CD4-positive, CD25-positive, alpha-beta regulatory T cell (primary cell): ENCODE results near the gene LOXHD1. TPM values are rescaled to one million over a fixed set of nuclear protein-coding genes. Genes with fewer than 3 reads are reported as not detected.

ENCODE experiments used
- ATAC-seq, 2 donors: fragments of 150-1000 bp; cut with Tn5 transposase; one replicate each; pipeline ENCODE4 v1.10.0; 2021; ENCODE audit warnings: low read depth in 2 of 2, moderate number of reproducible peaks in 2 of 2, moderate library complexity in 1 of 2
- DNase-seq, 3 donors: peaks; one replicate each; pipeline versions ENCODE4 v3.0.0 to v3.0.0-alpha.2; 2012 to 2022; ENCODE audit warnings: mixed read lengths in 1 of 3
- H3K27ac ChIP-seq: one replicate; pipeline ENCODE4 v1.7.0; 2013; ENCODE audit warnings: mild to moderate bottlenecking, low read length; ENCODE audit not compliant: insufficient read depth, poor library complexity, severe bottlenecking
- H3K27me3 ChIP-seq: one replicate; pipeline ENCODE4 v1.7.0; 2013; ENCODE audit warnings: low read length; ENCODE audit not compliant: control insufficient read depth, insufficient read depth
- H3K36me3 ChIP-seq: one replicate; pipeline ENCODE4 v1.7.0; 2013; ENCODE audit warnings: mild to moderate bottlenecking, low read length, moderate library complexity; ENCODE audit not compliant: control insufficient read depth, insufficient read depth
- H3K4me1 ChIP-seq: 2 replicates; pipeline ENCODE4 v1.7.0; 2013; ENCODE audit warnings: mild to moderate bottlenecking, low read length; ENCODE audit not compliant: insufficient read depth, control insufficient read depth, poor library complexity, severe bottlenecking
- H3K4me3 ChIP-seq: one replicate; pipeline ENCODE4 v1.7.0; 2013; ENCODE audit warnings: low read depth, mild to moderate bottlenecking, low read length, moderate library complexity
- H3K9me3 ChIP-seq, 2 experiments: 1 replicate in 1 of 2; 2 replicates in 1 of 2; pipeline ENCODE4 v1.7.0; 2013; ENCODE audit warnings: low read length in 2 of 2, mild to moderate bottlenecking in 1 of 2, moderate library complexity in 1 of 2; ENCODE audit not compliant: control insufficient read depth in 2 of 2
- H3K27ac Mint-ChIP-seq, 3 donors: one replicate each; pipeline ENCODE4 v1.8.0; 2020 to 2022; ENCODE audit warnings: mild to moderate bottlenecking in 3 of 3, mixed read lengths in 3 of 3, moderate library complexity in 2 of 3
- H3K27me3 Mint-ChIP-seq: one replicate; pipeline ENCODE4 v1.8.0; 2022; ENCODE audit warnings: mild to moderate bottlenecking, mixed read lengths
- H3K36me3 Mint-ChIP-seq: one replicate; pipeline ENCODE4 v1.8.0; 2020; ENCODE audit warnings: mixed read lengths
- H3K4me1 Mint-ChIP-seq, 4 donors: one replicate each; pipeline ENCODE4 v1.8.0; 2020 to 2022; ENCODE audit warnings: mixed read lengths in 4 of 4, mild to moderate bottlenecking in 1 of 4
- H3K4me3 Mint-ChIP-seq, 4 donors: one replicate each; pipeline ENCODE4 v1.8.0; 2020 to 2022; ENCODE audit warnings: mild to moderate bottlenecking in 4 of 4, mixed read lengths in 4 of 4, moderate library complexity in 3 of 4
- H3K9me3 Mint-ChIP-seq, 7 donors: one replicate each; pipeline ENCODE4 v1.8.0; 2020 to 2022; ENCODE audit warnings: mixed read lengths in 7 of 7, mild to moderate bottlenecking in 3 of 7, moderate library complexity in 2 of 7
- polyA plus RNA-seq, 4 donors: library from polyadenylated mRNA; unstranded; fragments of 300-500 nt; fragmentation: Illumina TruSeq; gene quantifications; one replicate each; pipeline ENCODE4 v1.2.3, GENCODE V29; 2021
- total RNA-seq: library from RNA; stranded (reverse); gene quantifications from one replicate; pipeline ENCODE4 v1.2.3, GENCODE V29; 2022

The LOXHD1 gene
- total and polyA plus RNA-seq, 5 donors from 2014 or later: not detected

DNA sequence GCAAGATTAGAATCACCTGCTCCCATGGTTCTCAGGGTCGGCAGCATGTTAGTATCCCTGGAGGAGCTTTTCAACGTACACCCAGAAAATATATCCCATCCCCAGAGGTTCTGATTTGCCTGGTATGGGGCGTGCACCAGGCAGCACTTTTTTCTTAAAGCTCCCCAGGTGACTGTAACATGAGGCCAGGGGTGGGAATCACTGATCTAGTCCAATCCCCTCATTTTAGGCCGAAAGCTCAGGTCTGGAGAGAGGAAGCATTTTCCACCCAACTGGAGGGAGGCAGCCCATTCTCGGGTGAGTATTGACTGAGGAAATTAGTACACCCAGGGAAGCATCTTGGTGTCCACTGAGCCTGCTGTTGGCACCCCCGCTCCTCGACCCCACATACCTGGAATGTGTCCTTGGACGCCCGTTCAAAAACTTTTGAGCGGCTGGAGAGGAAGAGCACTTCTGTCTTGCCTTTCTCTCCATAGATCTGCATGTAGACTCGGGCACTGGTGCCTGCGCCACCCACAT, 94.3 kb downstream of the LOXHD1 start:
- Histone ChIP-seq H3K27ac (no peak overlapping the region), H3K9me3 (no peaks in the 10 kb centered on the region), H3K27me3 (no peaks in the 10 kb centered on the region), H3K4me1 (no peaks in the 10 kb centered on the region), H3K4me3 (no peak overlapping the region), H3K36me3 (no peaks in the 10 kb centered on the region)
- H3K4me3 Mint-ChIP-seq: no peak overlapping the region
- peaks cover 0 to 3% (median 0%) of the 10 kb centered on the region in 7 donors for H3K9me3 Mint-ChIP-seq
- ATAC-seq: no peak
- H3K27ac Mint-ChIP-seq: no peak overlapping the region
- DNase-seq: no peak
- H3K4me1 Mint-ChIP-seq: no peaks in the 10 kb centered on the region
- H3K36me3 Mint-ChIP-seq: no peaks in the 10 kb centered on the region
- no peaks in the 10 kb centered on the region for H3K27me3 Mint-ChIP-seq

DNA sequence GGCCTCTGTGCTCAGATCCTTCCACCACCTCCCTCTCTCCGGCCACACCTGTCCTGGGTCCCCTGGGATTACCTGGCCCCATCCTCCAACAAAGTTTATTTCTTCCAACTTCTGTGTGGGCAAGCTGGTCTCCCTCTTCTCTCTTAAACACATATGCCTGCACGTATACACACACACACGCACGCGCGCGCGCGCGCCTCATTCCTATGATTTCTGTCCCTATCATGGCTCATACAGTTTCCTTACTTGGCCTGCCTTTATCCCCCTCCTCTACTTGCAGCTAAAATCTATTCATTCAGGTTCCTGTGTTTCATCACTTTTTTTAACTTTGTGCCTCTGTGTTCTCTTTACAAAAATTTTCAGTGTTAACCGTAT, 96.4 kb downstream of the LOXHD1 start:
- no peaks in the 10 kb centered on the region for H3K36me3 Mint-ChIP-seq
- Histone ChIP-seq H3K9me3 (no peaks in the 10 kb centered on the region), H3K27ac (no peak overlapping the region), H3K4me3 (no peak overlapping the region), H3K27me3 (no peaks in the 10 kb centered on the region), H3K36me3 (no peaks in the 10 kb centered on the region), H3K4me1 (no peaks in the 10 kb centered on the region)
- ATAC-seq: no peak
- H3K9me3 Mint-ChIP-seq: peaks cover 0 to 3% (median 0%) of the 10 kb centered on the region in 7 donors
- DNase-seq: no peak
- H3K4me1 Mint-ChIP-seq: no peaks in the 10 kb centered on the region
- no peaks in the 10 kb centered on the region for H3K27me3 Mint-ChIP-seq
- H3K27ac Mint-ChIP-seq: no peak overlapping the region
- no peak overlapping the region for H3K4me3 Mint-ChIP-seq

DNA sequence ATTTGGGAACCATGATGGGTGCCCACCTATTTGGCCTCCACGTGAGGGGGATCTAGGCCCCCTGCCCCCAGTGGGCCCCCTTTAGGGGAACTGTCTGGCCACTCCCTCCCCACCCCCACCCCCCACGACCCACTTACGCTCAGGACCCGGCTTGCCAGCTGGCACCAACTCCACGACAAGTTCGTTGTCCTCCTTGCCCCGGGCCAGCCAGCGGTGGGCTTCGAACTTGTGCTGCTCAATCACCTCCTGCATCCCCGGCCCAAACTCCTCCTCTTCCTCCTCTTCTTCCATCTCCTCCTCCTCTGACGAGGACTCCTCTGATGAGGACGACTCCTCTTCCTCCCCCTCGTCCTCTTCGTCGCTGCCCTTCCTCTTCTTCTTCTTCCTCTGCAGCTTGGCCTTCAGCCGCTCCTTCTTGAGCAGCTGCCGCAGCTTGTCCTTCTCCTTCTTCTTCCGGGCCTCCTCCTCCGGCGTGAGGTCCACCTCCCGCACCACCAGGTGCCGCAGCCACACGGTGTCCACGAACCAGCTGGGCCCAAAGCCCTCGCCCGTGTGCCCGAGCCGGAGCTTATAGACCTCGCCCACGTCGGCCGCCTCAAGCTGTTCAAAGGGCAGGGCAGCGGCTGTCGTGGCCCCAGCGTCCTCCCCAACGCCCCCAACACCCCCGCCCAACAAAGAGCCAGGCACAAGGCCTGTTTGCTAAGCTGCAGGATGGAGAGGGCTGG, 96.9 kb downstream of the LOXHD1 start:
- H3K9me3 Mint-ChIP-seq: peaks cover 0 to 3% (median 0%) of the 10 kb centered on the region in 7 donors
- no peaks in the 10 kb centered on the region for H3K9me3 ChIP-seq
- H3K4me1 ChIP-seq: no peaks in the 10 kb centered on the region
- no peak for DNase-seq
- H3K4me3 Mint-ChIP-seq: no peak overlapping the region
- H3K27me3 ChIP-seq: no peaks in the 10 kb centered on the region
- H3K4me3 ChIP-seq: no peak overlapping the region
- no peaks in the 10 kb centered on the region for H3K27me3 Mint-ChIP-seq
- ATAC-seq: no peak
- H3K36me3 ChIP-seq: no peaks in the 10 kb centered on the region
- H3K4me1 Mint-ChIP-seq: no peaks in the 10 kb centered on the region
- H3K27ac ChIP-seq: no peak overlapping the region
- H3K27ac Mint-ChIP-seq: no peak overlapping the region
- H3K36me3 Mint-ChIP-seq: no peaks in the 10 kb centered on the region

DNA sequence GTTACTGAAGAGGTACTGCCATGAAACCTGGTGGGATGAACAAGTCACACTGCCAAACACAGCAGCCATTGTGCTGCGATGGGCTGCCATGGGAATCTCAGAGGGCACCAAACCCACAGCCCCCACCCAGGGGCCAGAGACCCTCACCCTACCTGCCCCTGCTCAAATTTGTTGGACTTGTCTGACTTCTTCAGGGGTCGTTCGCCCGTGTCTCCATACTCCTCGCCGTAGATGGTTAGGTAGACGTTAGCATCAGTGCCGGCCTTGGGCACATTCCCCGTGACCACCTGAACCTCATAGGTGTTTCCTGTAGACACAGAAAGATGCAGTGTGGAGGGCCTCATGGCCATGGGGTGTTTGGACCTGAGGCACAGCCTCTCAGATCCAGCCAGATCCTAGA, 97.7 kb downstream of the LOXHD1 start:
- no peaks in the 10 kb centered on the region for H3K27me3 Mint-ChIP-seq
- H3K36me3 ChIP-seq: no peaks in the 10 kb centered on the region

DNA sequence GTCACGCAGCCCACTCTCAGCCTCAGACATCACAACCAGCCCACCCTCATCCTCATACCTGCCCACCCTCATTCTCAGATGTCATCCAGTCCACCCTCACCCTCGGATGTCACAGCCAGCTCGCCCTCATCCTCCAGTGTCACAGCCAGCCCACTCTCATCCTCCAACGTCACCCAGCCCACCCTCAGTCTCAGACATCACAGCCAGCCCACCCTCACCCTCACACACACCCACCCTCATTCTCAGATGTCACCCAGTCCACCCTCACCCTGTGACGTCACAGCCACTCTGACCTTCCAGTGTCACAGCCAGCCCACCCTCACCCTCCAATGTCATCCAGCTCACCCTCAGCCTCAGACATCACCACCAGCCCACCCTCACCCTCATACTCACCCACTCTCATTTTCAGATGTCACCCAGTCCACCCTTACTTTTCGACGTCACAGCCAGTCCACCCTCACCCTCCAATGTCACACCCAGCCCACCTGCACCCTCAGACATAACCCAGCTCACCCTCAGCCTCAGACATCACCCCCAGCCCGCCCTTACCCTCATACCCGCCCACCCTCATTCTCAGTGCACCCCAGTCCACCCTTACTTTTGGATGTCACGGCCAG, 100.3 kb downstream of the LOXHD1 start:
- no peaks in the 10 kb centered on the region for H3K36me3 Mint-ChIP-seq
- no peaks in the 10 kb centered on the region for H3K36me3 ChIP-seq
- no peaks in the 10 kb centered on the region for H3K4me1 ChIP-seq
- no peak overlapping the region for H3K4me3 ChIP-seq
- DNase-seq (no peak), ATAC-seq (no peak)
- no peak overlapping the region for H3K27ac Mint-ChIP-seq
- no peak overlapping the region for H3K27ac ChIP-seq
- H3K9me3 Mint-ChIP-seq: peaks cover 0 to 3% (median 0%) of the 10 kb centered on the region in 7 donors
- no peaks in the 10 kb centered on the region for H3K9me3 ChIP-seq
- H3K27me3 Mint-ChIP-seq: no peaks in the 10 kb centered on the region
- H3K4me1 Mint-ChIP-seq: no peaks in the 10 kb centered on the region
- no peaks in the 10 kb centered on the region for H3K27me3 ChIP-seq
- no peak overlapping the region for H3K4me3 Mint-ChIP-seq

More for the DNA sequence above, 97.7 kb downstream of the LOXHD1 start:
- Mint-ChIP-seq H3K9me3 (peaks cover 0 to 3% (median 0%) of the 10 kb centered on the region in 7 donors), H3K4me3 (no peak overlapping the region), H3K4me1 (no peaks in the 10 kb centered on the region), H3K27ac (no peak overlapping the region), H3K36me3 (no peaks in the 10 kb centered on the region)
- DNase-seq (no peak), ATAC-seq (no peak)
- Histone ChIP-seq H3K9me3 (no peaks in the 10 kb centered on the region), H3K4me1 (no peaks in the 10 kb centered on the region), H3K27me3 (no peaks in the 10 kb centered on the region), H3K4me3 (no peak overlapping the region), H3K27ac (no peak overlapping the region)

DNA sequence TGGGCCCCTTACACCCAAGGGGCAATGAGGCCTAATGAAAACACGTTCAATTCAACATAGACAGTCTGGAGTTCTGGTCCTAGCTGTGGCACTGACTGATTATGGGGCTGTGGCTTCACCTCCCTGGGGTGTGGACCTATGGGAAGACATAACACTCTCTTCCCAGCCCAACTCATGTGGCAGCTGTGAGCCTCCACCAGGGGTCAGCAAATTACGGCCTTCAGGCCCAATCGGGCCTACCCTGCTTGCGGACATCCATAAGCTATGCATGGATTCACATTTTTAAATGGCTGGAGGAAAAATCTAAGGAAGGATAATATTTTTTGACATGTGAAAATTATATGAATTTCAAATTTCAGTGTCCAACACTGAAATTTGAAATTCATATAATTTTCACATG, 101.3 kb downstream of the LOXHD1 start:
- no peaks in the 10 kb centered on the region for H3K36me3 Mint-ChIP-seq
- no peak overlapping the region for H3K4me3 Mint-ChIP-seq
- ATAC-seq: no peak
- Histone ChIP-seq H3K4me1 (no peaks in the 10 kb centered on the region), H3K9me3 (no peaks in the 10 kb centered on the region), H3K36me3 (no peaks in the 10 kb centered on the region), H3K27ac (no peak overlapping the region), H3K4me3 (no peak overlapping the region), H3K27me3 (no peaks in the 10 kb centered on the region)
- no peaks in the 10 kb centered on the region for H3K27me3 Mint-ChIP-seq
- peaks cover 0 to 3% (median 0%) of the 10 kb centered on the region in 7 donors for H3K9me3 Mint-ChIP-seq
- no peaks in the 10 kb centered on the region for H3K4me1 Mint-ChIP-seq
- DNase-seq: peak in 1 of 3 donors; percentile 10
- H3K27ac Mint-ChIP-seq: no peak overlapping the region

DNA sequence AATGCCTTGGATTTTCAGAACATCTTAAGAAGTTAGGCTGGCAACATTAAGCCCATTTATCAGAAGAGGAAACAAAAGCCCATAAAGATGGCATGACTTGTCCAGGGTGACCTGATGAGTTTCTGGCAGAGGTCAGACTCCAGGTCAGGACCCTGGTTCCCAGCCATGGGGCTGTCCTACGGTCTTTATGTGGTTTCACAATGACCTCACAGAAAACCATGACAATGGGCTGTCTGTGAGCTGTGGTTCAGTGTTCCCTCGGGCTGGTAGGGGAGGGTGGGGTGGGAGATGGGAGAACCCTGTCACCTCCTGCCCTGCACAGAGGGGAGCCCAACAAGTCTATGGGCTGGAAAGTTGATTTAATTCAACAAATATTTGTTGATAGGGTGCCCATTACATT, 101.8 kb downstream of the LOXHD1 start:
- H3K4me1 ChIP-seq: no peaks in the 10 kb centered on the region
- DNase-seq: no peak
- no peak overlapping the region for H3K4me3 Mint-ChIP-seq
- H3K27ac ChIP-seq: no peak overlapping the region
- no peaks in the 10 kb centered on the region for H3K36me3 ChIP-seq
- H3K27me3 ChIP-seq: no peaks in the 10 kb centered on the region
- peaks cover 0 to 3% (median 0%) of the 10 kb centered on the region in 7 donors for H3K9me3 Mint-ChIP-seq
- no peak for ATAC-seq
- no peaks in the 10 kb centered on the region for H3K4me1 Mint-ChIP-seq
- no peaks in the 10 kb centered on the region for H3K27me3 Mint-ChIP-seq
- H3K27ac Mint-ChIP-seq: no peak overlapping the region
- H3K9me3 ChIP-seq: no peaks in the 10 kb centered on the region
- H3K36me3 Mint-ChIP-seq: no peaks in the 10 kb centered on the region
- no peak overlapping the region for H3K4me3 ChIP-seq
